Measurements from ENCODE around the gene PCDHGB3. TPM values are rescaled to one million over a fixed set of nuclear protein-coding genes. Genes with fewer than 3 reads are reported as not detected.
"Not testable (repeated sequence)": the region's sequence is repeated elsewhere in the genome, so short reads cannot be mapped to it uniquely, and the experiment has no call there.

The PCDHGB3 gene
- total and polyA plus RNA-seq, 12 donors: 0.39 to 14.0 (median 9.0) TPM

DNA sequence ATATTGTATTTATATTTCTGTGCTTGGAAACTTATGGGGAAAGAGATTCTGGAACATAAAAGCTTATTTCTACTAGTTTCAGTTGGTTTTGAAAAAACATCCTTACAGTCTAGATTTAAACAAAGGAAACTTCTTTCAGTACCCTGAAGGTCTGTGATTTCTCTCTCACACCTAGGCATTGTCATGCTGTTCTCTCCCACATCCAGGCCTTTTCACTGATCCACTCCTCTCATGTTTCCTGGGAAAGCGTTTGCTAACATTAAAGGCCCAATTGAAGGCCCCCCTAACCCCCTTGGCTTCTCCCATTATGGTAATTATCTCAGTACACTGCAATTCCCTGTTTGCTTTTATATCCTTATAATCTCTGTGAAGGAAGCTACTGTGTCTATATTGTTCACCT lies 27.3 kb upstream of the PCDHGB3 start:
- H3K4me3 ChIP-seq: peak overlapping the region; percentile 4 to 54 (median 26)
- TF ChIP-seq, protein P1, sequence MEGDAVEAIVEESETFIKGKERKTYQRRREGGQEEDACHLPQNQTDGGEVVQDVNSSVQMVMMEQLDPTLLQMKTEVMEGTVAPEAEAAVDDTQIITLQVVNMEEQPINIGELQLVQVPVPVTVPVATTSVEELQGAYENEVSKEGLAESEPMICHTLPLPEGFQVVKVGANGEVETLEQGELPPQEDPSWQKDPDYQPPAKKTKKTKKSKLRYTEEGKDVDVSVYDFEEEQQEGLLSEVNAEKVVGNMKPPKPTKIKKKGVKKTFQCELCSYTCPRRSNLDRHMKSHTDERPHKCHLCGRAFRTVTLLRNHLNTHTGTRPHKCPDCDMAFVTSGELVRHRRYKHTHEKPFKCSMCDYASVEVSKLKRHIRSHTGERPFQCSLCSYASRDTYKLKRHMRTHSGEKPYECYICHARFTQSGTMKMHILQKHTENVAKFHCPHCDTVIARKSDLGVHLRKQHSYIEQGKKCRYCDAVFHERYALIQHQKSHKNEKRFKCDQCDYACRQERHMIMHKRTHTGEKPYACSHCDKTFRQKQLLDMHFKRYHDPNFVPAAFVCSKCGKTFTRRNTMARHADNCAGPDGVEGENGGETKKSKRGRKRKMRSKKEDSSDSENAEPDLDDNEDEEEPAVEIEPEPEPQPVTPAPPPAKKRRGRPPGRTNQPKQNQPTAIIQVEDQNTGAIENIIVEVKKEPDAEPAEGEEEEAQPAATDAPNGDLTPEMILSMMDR (IDR thresholded peaks at IDR 0.05): no peak
- intact Hi-C loops (cut with DNase I): loop anchor here in 5 of 10 donors (2.0 to 10.0 kb wide), 4 partner anchors 26 to 222 kb away; partner anchors contain the start of gene PCDHGA11 (in 1 of the 5)
- peaks cover 0 to 41% (median 0%) of the 10 kb centered on the region in 7 donors for H3K27me3 ChIP-seq
- H3K27ac ChIP-seq: peak overlapping the region; percentile 6 to 83 (median 74)
- peaks cover 0 to 12% (median 0%) of the 10 kb centered on the region in 9 donors for H3K4me1 ChIP-seq
- 9 to 15% methylated on average over 1 of the region's 1 CpG for WGBS, 2 donors
- H3K9me3 ChIP-seq: peaks cover 0 to 99% (median 31%) of the 10 kb centered on the region in 11 donors
- ATAC-seq: peak in 6 of 8 donors; percentile 32 to 74 (median 61)
- no peaks in the 10 kb centered on the region for H3K36me3 ChIP-seq
- no peak for DNase-seq

DNA sequence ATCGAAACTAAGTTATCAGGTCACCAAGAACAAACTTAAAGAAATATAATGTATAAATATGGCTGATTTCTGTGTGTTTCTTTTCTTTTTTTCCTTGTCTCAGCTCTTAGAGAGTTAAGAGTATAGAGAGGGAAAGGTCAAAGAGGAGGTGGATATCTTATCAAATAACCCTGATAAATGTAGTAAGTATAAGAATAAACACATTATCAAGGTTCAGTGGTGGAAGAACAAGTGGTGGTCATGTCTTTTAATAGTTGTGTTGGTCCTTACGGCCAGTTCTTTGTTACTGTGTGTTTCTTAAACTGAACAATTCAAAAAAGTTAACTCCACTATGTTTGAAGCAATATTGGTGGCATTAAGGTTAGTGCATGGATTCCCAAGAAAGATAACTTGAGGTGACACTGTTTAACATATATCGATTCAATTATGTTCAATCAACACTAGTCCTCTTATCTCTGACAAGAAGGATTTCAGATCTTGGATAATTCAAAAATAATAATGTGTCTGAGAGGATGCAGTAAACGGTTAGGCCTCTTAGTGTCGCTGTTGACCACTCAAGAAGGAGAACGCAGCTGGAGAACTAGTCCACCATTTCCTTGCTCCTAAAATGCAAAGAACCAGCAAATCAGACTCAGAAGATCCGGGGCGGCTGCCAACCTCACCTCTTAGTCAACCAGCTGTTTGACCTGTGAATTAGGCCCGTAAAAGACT lies 26.6 kb upstream of the PCDHGB3 start, which contains the start of gene PCDHGA3:
Gene PCDHGA3, plus strand, starts transcription at position 588 of the 711 bp plus-strand sequence. CDS start 205 bp downstream, outside the sequence.
- WGBS, 2 donors: 18% methylated on average over 9 of the region's 9 CpGs
- DNase-seq (peak in 1 of 2 donors; percentile 41), ATAC-seq (peak in 7 of 8 donors; percentile 49 to 74 (median 61))
- Histone ChIP-seq H3K36me3 (peaks cover 0 to 3% (median 0%) of the 10 kb centered on the region in 9 donors), H3K27ac (peak within 1 kb of the TSS; percentile 42 to 83 (median 76)), H3K9me3 (peaks cover 0 to 99% (median 34%) of the 10 kb centered on the region in 11 donors), H3K4me1 (peaks cover 0 to 15% (median 0%) of the 10 kb centered on the region in 9 donors), H3K27me3 (peaks cover 0 to 35% (median 0%) of the 10 kb centered on the region in 7 donors), H3K4me3 (peak within 1 kb of the TSS in 9 of 10 donors; percentile 42 to 58 (median 49))
- TF ChIP-seq, protein P1 (IDR thresholded peaks at IDR 0.05): peak in 8 of 9 donors; percentile 17 to 66 (median 54)
- intact Hi-C loops (cut with DNase I): loop anchor here in 5 of 10 donors (2.0 to 10.0 kb wide), 4 partner anchors 25 to 221 kb away; partner anchors contain the start of gene PCDHGA11 (in 1 of the 5)

DNA sequence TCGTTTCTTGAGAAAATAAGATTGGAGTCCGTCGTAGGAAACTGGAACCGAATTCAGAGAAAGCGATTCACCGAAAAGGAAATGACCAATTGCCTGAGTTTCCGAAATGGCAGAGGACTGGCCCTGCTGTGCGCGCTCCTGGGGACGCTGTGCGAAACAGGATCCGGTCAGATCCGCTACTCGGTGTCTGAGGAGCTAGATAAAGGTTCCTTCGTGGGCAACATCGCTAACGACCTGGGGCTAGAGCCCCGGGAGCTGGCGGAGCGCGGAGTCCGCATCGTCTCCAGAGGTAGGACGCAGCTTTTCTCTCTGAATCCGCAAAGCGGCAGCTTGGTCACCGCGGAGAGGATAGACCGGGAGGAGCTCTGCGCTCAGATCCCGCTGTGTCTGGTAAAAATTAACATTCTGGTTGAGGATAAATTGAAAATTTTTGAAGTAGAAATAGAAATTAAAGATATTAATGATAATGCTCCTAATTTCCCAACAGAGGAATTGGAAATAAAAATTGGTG lies 26.0 kb upstream of the PCDHGB3 start:
- H3K4me3 ChIP-seq: peak overlapping the region in 9 of 10 donors; percentile 42 to 58 (median 49)
- intact Hi-C loops (cut with DNase I): loop anchor here in 5 of 10 donors (2.0 to 10.0 kb wide), 4 partner anchors 25 to 221 kb away; partner anchors contain the start of gene PCDHGA11 (in 1 of the 5)
- WGBS, 2 donors: 18 to 20% methylated on average over 31 of the region's 31 CpGs
- H3K27me3 ChIP-seq: peaks cover 0 to 29% (median 0%) of the 10 kb centered on the region in 7 donors
- H3K27ac ChIP-seq: peak overlapping the region; percentile 42 to 83 (median 76)
- DNase-seq (no peak), ATAC-seq (peak in 7 of 8 donors; percentile 9 to 48 (median 32))
- TF ChIP-seq, protein P1 (IDR thresholded peaks at IDR 0.05): no peak
- peaks cover 0 to 22% (median 0%) of the 10 kb centered on the region in 9 donors for H3K4me1 ChIP-seq
- peaks cover 0 to 99% (median 34%) of the 10 kb centered on the region in 11 donors for H3K9me3 ChIP-seq
- peaks cover 0 to 10% (median 0%) of the 10 kb centered on the region in 9 donors for H3K36me3 ChIP-seq

DNA sequence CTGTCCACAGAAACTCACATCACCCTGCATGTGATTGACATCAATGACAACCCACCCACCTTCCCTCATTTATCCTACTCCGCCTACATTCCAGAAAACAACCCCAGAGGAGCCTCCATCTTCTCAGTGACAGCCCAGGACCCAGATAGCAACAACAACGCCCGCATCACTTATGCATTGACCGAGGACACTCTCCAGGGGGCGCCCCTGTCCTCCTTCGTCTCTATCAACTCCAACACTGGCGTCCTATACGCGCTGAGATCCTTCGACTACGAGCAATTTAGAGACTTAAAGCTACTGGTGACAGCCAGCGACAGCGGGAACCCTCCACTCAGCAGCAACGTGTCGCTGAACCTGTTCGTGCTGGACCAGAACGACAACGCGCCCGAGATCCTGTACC lies 24.7 kb upstream of the PCDHGB3 start:
- H3K27me3 ChIP-seq: peaks cover 0 to 30% (median 0%) of the 10 kb centered on the region in 7 donors
- peak overlapping the region in 5 of 10 donors; percentile 42 to 56 (median 51) for H3K4me3 ChIP-seq
- WGBS, 2 donors: 25 to 35% methylated on average over 20 of the region's 20 CpGs
- H3K9me3 ChIP-seq: peaks cover 0 to 98% (median 29%) of the 10 kb centered on the region in 11 donors
- TF ChIP-seq, protein P1 (IDR thresholded peaks at IDR 0.05): peak in 4 of 9 donors; percentile 11 to 21 (median 15)
- ATAC-seq: peak in 1 of 8 donors; percentile 43
- peaks cover 0 to 23% (median 0%) of the 10 kb centered on the region in 9 donors for H3K4me1 ChIP-seq
- H3K36me3 ChIP-seq: peaks cover 0 to 17% (median 0%) of the 10 kb centered on the region in 9 donors
- DNase-seq: no peak
- H3K27ac ChIP-seq: no peak overlapping the region
- intact Hi-C loops (cut with DNase I): loop anchor here in 1 of 10 donors (10.0 kb wide), 1 partner anchor 219 kb away; no protein-coding TSS in a partner anchor

DNA sequence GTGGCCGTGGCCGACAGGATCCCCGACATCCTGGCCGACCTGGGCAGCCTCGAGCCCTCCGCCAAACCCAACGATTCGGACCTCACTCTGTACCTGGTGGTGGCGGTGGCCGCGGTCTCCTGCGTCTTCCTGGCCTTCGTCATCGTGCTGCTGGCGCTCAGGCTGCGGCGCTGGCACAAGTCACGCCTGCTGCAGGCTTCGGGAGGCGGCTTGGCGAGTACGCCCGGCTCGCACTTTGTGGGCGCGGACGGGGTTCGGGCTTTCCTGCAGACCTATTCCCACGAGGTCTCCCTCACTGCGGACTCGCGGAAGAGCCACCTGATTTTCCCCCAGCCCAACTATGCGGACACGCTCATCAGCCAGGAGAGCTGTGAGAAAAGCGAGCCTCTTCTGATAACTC lies 24.0 kb upstream of the PCDHGB3 start:
- Histone ChIP-seq H3K4me3 (peak overlapping the region in 7 of 10 donors; percentile 1 to 38 (median 21)), H3K4me1 (peaks cover 0 to 23% (median 0%) of the 10 kb centered on the region in 9 donors), H3K27me3 (peaks cover 0 to 37% (median 0%) of the 10 kb centered on the region in 7 donors), H3K36me3 (peaks cover 0 to 24% (median 0%) of the 10 kb centered on the region in 9 donors), H3K9me3 (peaks cover 0 to 98% (median 26%) of the 10 kb centered on the region in 11 donors)
- 33 to 40% methylated on average over 23 to 24 of the region's 35 CpGs for WGBS, 2 donors
- not testable (repeated sequence) for DNase-seq, H3K27ac ChIP-seq
- intact Hi-C loops (cut with DNase I): loop anchor here in 1 of 10 donors (10.0 kb wide), 1 partner anchor 219 kb away; no protein-coding TSS in a partner anchor
- peak in 1 of 8 donors; percentile 32 for ATAC-seq

Measured in heart right ventricle (tissue), 16 donors.